A673 (cell line): ENCODE results near the gene CCDC170. TPM values are rescaled to one million over a fixed set of nuclear protein-coding genes. Genes with fewer than 3 reads are reported as not detected.

Source experiments
- BruUV-seq: library from RNA; stranded (reverse); fragments of 400-500 nt; replicated peaks from 2 replicates; lab custom pipeline; 2021; lab: Mats Ljungman, UMichigan
- CTCF ChIA-PET: fragments of 300-600 bp; sonication (Branson Sonifier 250); formaldehyde crosslinking; loops from one replicate; lab custom pipeline; 2022; ENCODE audit warnings: antibody characterized with exemption; lab: Charles Lee
- POLR2A ChIA-PET: fragments of 300-600 bp; sonication (Branson Sonifier 250); formaldehyde crosslinking; loops from one replicate; lab custom pipeline; 2022; ENCODE audit warnings: antibody characterized with exemption; ENCODE audit not compliant: low non-redundant PET; lab: Charles Lee
- DNase-seq: peaks from one replicate; pipeline ENCODE4 v3.0.0-alpha.2; 2015; ENCODE audit warnings: low spot score
- H3K27ac ChIP-seq: fragments of 200-600 bp; sonication (generic); 2 replicates; pipeline ENCODE4 v1.5.1; 2016; ENCODE audit warnings: mixed run types, low read depth, mild to moderate bottlenecking, mixed read lengths, antibody characterized with exemption, low read length; ENCODE audit not compliant: poor library complexity, severe bottlenecking
- H3K27me3 ChIP-seq: fragments of 200-600 bp; sonication (generic); replicated peaks from 2 replicates; pipeline ENCODE4 v1.6.1; 2017; ENCODE audit warnings: mixed run types, low read depth, mild to moderate bottlenecking, mixed read lengths, antibody characterized with exemption, low read length; ENCODE audit not compliant: insufficient read depth, poor library complexity
- H3K36me3 ChIP-seq: fragments of 200-600 bp; sonication (generic); 2 replicates; pipeline ENCODE4 v1.6.1; 2016; ENCODE audit warnings: mixed run types, mild to moderate bottlenecking, mixed read lengths, antibody characterized with exemption, low read length; ENCODE audit not compliant: insufficient read depth, poor library complexity, severe bottlenecking
- H3K4me1 ChIP-seq: fragments of 200-600 bp; sonication (generic); 2 replicates; pipeline ENCODE4 v1.6.1; 2017; ENCODE audit warnings: mixed run types, mild to moderate bottlenecking, mixed read lengths, antibody characterized with exemption, low read length; ENCODE audit not compliant: insufficient read depth, poor library complexity, severe bottlenecking
- H3K4me3 ChIP-seq: fragments of 200-600 bp; sonication (generic); 2 replicates; pipeline ENCODE4 v1.5.1; 2016; ENCODE audit warnings: low read depth, mixed run types, mild to moderate bottlenecking, mixed read lengths, low read length; ENCODE audit not compliant: poor library complexity, severe bottlenecking
- H3K9me3 ChIP-seq: fragments of 200-600 bp; sonication (generic); 2 replicates; pipeline ENCODE4 v1.6.1; 2016; ENCODE audit warnings: mixed run types, low read depth, mild to moderate bottlenecking, mixed read lengths, antibody characterized with exemption, low read length; ENCODE audit not compliant: poor library complexity, severe bottlenecking
- CTCF ChIP-seq: fragments of 300-800, 200-600 bp; sonication (generic); conservative IDR thresholded peaks from 2 replicates; pipeline ENCODE4 v1.5.1; 2017; ENCODE audit warnings: low read depth, mild to moderate bottlenecking, antibody characterized with exemption, low read length, moderate library complexity, mixed read lengths
- EZH2 ChIP-seq: fragments of 200-600 bp; sonication (generic); IDR thresholded peaks from 2 replicates; pipeline ENCODE4 v1.6.1; 2017; ENCODE audit warnings: borderline replicate concordance, low read depth, mild to moderate bottlenecking, mixed read lengths, antibody characterized with exemption, low read length; ENCODE audit not compliant: poor library complexity, severe bottlenecking
- intact Hi-C: fragments of 100-400 bp; cut with micrococcal nuclease; formaldehyde crosslinking; loops from one replicate; pipeline ENCODE4 v1.10.0; 2022; ENCODE audit not compliant: unreplicated experiment
- total RNA-seq: library from RNA; stranded (reverse); gene quantifications from 2 replicates; pipeline ENCODE4 v1.2.3, GENCODE V29; 2021

The CCDC170 gene
- total RNA-seq, 1 experiment from 2014 or later: 0.17 TPM

GRCh38 chr6:151630991-151631655, 137.3 kb downstream of the CCDC170 start:
- DNase-seq: no peak
- intact Hi-C loops: no loop called here
- Histone ChIP-seq H3K27me3 (no peaks in the 10 kb centered on the region), H3K4me1 (no peaks in the 10 kb centered on the region), H3K4me3 (no peak overlapping the region), H3K9me3 (no peaks in the 10 kb centered on the region), H3K36me3 (no peaks in the 10 kb centered on the region), H3K27ac (no peak overlapping the region)
- BruUV-seq: no TSS peak
- TF ChIP-seq CTCF (no peak), EZH2 (no peak)
- ChIA-PET CTCF (no interaction called here), POLR2A (no interaction called here)

GRCh38 chr6:151632415-151632987, 138.7 kb downstream of the CCDC170 start:
- no peaks in the 10 kb centered on the region for H3K9me3 ChIP-seq
- POLR2A ChIA-PET: no interaction called here
- no peak for DNase-seq
- intact Hi-C loops: no loop called here
- no peak overlapping the region for H3K4me3 ChIP-seq
- no peak overlapping the region for H3K27ac ChIP-seq
- H3K4me1 ChIP-seq: no peaks in the 10 kb centered on the region
- H3K36me3 ChIP-seq: no peaks in the 10 kb centered on the region
- CTCF ChIA-PET: no interaction called here
- no peaks in the 10 kb centered on the region for H3K27me3 ChIP-seq
- BruUV-seq: no TSS peak
- TF ChIP-seq CTCF (no peak), EZH2 (no peak)

GRCh38 chr6:151633526-151634335, 139.9 kb downstream of the CCDC170 start:
- CTCF ChIA-PET: no interaction called here
- POLR2A ChIA-PET: no interaction called here
- BruUV-seq: no TSS peak

More at GRCh38 chr6:151633526-151634335, 139.9 kb downstream of the CCDC170 start:
- Histone ChIP-seq H3K27me3 (no peaks in the 10 kb centered on the region), H3K9me3 (no peaks in the 10 kb centered on the region), H3K27ac (no peak overlapping the region), H3K4me1 (no peaks in the 10 kb centered on the region), H3K4me3 (no peak overlapping the region), H3K36me3 (no peaks in the 10 kb centered on the region)
- intact Hi-C loops: no loop called here
- TF ChIP-seq CTCF (no peak), EZH2 (no peak)
- no peak for DNase-seq
